ENCODE data around the gene DBET.
"Not testable (repeated sequence)": the region's sequence is repeated elsewhere in the genome, so short reads cannot be mapped to it uniquely, and the experiment has no call there.

GRCh38 chr4:190094031-190094430 lies 29.7 kb downstream of the DBET start:
- TF ChIP-seq EP300, POLR2A (IDR thresholded peaks at IDR 0.05): not testable (repeated sequence)
- TF ChIP-seq, protein P1, sequence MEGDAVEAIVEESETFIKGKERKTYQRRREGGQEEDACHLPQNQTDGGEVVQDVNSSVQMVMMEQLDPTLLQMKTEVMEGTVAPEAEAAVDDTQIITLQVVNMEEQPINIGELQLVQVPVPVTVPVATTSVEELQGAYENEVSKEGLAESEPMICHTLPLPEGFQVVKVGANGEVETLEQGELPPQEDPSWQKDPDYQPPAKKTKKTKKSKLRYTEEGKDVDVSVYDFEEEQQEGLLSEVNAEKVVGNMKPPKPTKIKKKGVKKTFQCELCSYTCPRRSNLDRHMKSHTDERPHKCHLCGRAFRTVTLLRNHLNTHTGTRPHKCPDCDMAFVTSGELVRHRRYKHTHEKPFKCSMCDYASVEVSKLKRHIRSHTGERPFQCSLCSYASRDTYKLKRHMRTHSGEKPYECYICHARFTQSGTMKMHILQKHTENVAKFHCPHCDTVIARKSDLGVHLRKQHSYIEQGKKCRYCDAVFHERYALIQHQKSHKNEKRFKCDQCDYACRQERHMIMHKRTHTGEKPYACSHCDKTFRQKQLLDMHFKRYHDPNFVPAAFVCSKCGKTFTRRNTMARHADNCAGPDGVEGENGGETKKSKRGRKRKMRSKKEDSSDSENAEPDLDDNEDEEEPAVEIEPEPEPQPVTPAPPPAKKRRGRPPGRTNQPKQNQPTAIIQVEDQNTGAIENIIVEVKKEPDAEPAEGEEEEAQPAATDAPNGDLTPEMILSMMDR (IDR thresholded peaks at IDR 0.05): not testable (repeated sequence)
